Uterus (tissue), 2 donors: ENCODE data around the gene RANBP10.

Experiments used
- POLR2A ChIP-seq, 2 donors: fragments of 450-650 bp; IDR thresholded peaks; one replicate each; pipeline ENCODE4 v1.6.1; 2016; ENCODE audit warnings: antibody characterized with exemption in 2 of 2, mild to moderate bottlenecking in 1 of 2, moderate library complexity in 1 of 2
- TF ChIP-seq, protein P1 (sequence below), 4 experiments: fragments of 200-600 bp in 2 of 4; fragments of 450-650 bp in 2 of 4; sonication (generic) in 2 of 4; IDR thresholded peaks; one replicate each; pipeline ENCODE4 v1.5.1; 2016 to 2019; ENCODE audit warnings: antibody characterized with exemption in 4 of 4, mild to moderate bottlenecking in 2 of 4, moderate library complexity in 1 of 4

DNA sequence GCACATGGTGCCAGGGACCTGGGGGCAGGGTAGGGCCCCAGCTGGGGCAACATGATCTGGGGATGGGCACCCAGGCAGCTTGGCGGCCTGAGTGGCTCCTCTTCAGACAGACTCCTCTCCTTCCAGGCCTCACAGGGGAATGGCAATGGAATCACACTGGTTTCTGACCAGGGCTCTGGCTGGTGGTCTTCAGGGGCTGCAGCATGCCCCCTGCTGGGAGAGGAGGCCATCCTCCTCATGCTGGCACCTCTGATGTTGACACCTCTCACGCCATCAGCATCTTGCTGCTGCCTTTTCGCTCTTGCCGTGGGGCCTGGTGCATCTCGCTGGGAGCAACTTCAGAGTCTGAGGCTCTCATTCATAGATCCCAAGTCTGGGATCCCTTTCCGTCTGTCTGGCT lies 76.0 kb downstream of the RANBP10 start:
- no peak for TF ChIP-seq POLR2A (IDR thresholded peaks at IDR 0.05)
- TF ChIP-seq, protein P1, sequence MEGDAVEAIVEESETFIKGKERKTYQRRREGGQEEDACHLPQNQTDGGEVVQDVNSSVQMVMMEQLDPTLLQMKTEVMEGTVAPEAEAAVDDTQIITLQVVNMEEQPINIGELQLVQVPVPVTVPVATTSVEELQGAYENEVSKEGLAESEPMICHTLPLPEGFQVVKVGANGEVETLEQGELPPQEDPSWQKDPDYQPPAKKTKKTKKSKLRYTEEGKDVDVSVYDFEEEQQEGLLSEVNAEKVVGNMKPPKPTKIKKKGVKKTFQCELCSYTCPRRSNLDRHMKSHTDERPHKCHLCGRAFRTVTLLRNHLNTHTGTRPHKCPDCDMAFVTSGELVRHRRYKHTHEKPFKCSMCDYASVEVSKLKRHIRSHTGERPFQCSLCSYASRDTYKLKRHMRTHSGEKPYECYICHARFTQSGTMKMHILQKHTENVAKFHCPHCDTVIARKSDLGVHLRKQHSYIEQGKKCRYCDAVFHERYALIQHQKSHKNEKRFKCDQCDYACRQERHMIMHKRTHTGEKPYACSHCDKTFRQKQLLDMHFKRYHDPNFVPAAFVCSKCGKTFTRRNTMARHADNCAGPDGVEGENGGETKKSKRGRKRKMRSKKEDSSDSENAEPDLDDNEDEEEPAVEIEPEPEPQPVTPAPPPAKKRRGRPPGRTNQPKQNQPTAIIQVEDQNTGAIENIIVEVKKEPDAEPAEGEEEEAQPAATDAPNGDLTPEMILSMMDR (IDR thresholded peaks at IDR 0.05) = no peak
